Right lobe of liver (tissue), 4 donors: Measurements from ENCODE around the gene IFNW1.

Experiments used
- CTCF ChIP-seq, 4 donors: fragments of 200-600 bp in 3 of 4; fragments of 450-650 bp in 1 of 4; IDR thresholded peaks; one replicate each; pipeline versions ENCODE4 v1.5.1 to v1.8.0; 2016 to 2022; ENCODE audit warnings: antibody characterized with exemption in 4 of 4, mild to moderate bottlenecking in 2 of 4
- POLR2A ChIP-seq: fragments of 450-650 bp; IDR thresholded peaks from one replicate; pipeline ENCODE4 v1.6.1; 2017; ENCODE audit warnings: antibody characterized with exemption, mild to moderate bottlenecking
- donor health status: DM: no; HTN: no; CAD: no.
- donor health status: DM: no; HTN: no; CAD: no.
- donor health status: DM: no; HTN: yes; CAD: no.

- TF ChIP-seq CTCF (IDR thresholded peaks at IDR 0.05) (no peak), POLR2A (no peak)
Observed at GRCh38 chr9:21135736-21136135, 5.9 kb downstream of the IFNW1 start.
